ENCODE results near the gene SSBP3.

- TF ChIP-seq HDGF (IDR thresholded peaks at IDR 0.05; ENCODE audit: borderline replicate concordance) (no peak), ELF4 (IDR thresholded peaks at IDR 0.05) (no peak), SP1 (IDR thresholded peaks at IDR 0.05) (no peak), NFRKB (IDR thresholded peaks at IDR 0.05) (no peak)
These were observed 2.8 kb downstream of the SSBP3 start for GRCh38 chr1:54403405-54403804.

Data from HEK293T (cell line).